DMS114 treated with DMSO at 0.1 percent for 48 hours (cell line): ENCODE results near the gene AFG1L.
"Not testable (repeated sequence)": the region's sequence is repeated elsewhere in the genome, so short reads cannot be mapped to it uniquely, and the experiment has no call there.

Experiments
- DNase-seq: peaks from one replicate; lab custom pipeline; 2025; ENCODE audit not compliant: unreplicated experiment; lab: John Stamatoyannopoulos, UW

AFG1L gene

DNA sequence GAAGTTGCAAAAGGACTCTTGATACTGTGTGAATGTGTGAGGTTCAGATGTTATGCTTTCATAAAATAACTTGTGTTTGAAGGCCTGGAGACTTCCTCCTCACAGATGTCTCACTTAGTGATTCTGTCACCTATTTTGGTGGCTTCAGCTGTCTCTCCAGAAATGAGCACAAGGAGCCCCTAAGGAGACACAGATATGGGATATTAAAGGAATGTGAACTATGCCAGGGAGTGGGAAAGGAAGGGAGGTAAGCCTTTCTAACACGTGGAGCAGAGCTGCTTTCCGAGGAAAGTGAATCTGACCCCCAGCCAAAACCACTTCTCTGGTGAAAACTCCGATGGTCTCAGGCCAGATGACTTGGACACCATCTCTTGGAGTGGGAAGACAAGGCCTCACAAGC, 255.4 kb downstream of the AFG1L start:
- DNase-seq: no peak

DNA sequence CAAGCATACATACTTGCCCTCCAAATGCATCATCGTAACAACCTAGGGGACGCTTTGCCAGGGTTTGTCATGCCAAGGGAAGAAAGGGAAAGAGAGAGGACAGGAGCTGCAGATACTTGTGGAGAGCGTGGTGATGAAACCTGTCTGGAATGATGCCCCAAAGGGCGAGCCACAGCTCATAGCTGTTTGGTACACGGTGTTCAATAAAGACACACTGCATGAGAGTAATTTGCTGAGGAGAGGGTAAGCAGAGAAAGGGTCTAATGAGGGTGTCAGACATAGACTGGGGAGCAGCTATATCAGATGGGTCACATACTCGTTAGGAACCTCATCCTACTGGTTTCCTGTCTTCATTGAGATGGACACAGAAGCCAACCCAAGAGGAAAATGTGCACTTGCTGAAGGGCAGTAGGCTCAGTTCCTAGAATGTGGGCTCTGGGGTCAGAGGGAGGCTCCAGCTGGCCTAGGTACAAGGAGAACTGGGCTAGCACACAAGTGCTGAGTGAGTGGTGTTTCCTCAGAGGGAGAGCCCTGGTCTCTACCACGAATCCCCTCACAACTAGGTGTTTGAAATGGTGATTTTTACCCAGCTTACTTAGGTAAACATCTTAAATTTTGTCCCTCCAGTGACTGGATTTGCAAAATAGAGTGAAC, 260.7 kb downstream of the AFG1L start:
- DNase-seq: no peak

DNA sequence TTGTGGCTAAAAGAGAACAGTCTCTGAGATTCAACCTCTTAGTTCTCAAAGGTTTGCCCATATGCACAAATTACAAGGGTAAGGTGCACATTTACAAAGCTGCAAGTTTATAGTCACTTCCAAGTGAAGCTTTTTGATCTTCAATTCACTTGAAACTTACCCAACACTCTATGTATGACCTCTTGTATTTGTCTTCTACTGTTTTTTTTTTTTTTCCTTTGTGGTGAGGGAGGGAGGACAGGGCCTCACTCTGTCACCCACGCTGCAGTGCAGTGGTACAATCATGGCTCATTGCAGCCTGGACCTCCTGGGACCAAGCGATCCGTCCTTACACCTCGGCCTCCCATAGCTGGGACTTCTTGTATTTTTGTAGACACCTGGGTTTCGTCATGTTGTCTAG, 261.4 kb downstream of the AFG1L start:
- no peak for DNase-seq

DNA sequence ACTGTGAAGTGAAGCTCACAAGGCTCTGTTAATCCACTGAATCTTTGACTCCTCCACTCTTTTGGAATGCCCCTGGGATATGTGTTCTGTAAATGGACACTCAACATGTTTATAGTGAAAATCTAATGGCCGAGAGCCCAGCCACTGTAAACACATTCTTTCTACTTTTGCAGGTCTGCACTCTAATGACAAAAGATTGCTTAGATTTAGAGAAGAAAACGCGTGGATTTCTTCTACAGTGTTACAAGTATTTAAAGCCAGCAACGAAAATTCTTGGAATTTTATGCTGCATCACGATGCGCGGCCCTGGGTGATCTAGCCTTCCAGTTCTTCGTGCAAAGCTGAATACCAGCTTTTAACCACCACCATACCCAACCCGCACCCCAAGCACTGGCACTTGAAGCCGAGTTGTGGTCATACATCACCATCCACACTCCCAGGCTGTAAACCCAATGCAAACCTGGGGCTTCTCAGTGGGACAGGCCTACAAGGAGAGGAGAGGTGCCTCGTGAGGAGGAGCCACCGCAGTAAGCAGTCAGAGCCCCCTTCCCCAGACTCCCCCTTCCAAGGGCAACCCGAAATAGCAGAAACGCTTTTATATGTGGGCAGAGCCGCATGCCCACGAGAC, 262.1 kb downstream of the AFG1L start:
- DNase-seq: no peak

DNA sequence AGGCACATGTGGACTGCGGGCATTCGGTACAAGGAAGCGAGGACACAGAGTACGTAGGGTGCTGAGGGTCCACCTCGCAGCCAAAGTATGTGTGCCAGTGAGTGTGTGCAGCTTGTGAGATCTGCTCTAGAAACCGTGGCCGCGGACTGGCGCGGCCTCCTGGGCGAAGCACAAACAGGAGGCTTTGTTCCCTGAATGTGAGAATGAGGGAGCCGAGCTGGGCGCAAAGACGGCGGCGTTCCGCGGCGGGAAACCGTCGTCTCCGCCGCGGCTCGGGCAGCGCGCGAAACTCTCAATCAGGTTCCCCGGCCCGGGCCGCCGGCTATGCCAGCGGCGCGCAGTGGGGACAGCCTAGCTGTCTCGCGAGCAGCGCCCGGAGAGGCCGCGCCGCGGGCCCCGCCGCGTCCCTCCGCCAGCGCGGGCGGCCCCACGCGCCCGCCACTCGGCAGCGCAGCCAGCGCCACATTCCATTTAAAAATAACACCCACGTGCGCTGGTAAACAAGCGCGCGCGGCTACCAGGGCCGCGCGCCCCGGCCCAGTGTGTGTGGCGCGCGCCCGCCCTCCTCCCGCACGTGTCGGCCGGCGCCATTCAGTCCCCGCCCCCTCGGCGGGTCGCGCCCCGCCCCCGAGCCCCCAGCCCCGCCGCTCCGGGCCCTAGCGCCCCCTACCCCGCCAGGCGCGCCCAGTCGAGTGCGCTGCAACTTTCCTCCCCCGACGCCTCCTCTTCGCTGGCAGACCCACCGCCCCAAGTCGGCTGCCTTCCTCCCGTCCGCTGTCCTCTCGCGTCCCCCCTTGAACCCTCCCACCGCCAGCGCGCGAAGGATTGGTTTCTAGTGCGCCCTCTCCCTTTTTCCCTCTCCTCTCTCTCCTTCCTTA, 262.9 kb downstream of the AFG1L start:
- peak; percentile 46 for DNase-seq

DNA sequence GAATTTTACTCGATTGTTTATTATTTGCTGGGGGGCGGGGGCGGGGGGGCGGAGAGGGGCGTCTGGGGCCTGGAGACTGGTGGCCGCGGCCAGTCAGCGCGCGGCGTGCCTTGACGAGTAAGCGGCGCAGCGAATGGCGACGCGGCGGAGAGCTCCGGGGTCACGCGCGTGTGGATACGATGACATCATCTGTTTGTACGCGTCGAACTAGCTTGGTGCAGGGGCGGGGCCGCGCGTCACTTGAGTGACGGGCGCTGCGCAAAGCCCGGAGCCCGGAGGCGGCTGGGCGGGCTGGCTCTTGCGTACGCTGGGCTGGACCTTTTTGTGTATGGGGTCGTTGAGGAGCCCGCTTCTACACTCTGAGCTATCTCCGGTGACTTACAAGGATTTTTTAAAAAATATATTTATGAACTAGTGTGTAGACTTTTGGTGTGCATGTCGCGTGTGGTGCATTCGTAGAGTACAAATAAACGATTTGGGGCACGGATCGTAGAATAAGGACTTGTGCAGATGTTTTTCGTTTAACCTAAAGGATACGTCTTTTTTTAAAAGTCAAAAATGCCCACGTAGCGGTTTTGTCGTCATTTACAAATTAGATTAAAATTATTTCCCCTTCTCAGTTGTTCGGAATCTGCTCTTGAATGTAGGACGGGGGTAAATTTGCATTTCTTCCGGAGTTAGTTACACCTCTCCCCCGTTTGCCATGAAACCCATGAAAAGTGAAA, 263.7 kb downstream of the AFG1L start:
- peak; percentile 91 for DNase-seq

DNA sequence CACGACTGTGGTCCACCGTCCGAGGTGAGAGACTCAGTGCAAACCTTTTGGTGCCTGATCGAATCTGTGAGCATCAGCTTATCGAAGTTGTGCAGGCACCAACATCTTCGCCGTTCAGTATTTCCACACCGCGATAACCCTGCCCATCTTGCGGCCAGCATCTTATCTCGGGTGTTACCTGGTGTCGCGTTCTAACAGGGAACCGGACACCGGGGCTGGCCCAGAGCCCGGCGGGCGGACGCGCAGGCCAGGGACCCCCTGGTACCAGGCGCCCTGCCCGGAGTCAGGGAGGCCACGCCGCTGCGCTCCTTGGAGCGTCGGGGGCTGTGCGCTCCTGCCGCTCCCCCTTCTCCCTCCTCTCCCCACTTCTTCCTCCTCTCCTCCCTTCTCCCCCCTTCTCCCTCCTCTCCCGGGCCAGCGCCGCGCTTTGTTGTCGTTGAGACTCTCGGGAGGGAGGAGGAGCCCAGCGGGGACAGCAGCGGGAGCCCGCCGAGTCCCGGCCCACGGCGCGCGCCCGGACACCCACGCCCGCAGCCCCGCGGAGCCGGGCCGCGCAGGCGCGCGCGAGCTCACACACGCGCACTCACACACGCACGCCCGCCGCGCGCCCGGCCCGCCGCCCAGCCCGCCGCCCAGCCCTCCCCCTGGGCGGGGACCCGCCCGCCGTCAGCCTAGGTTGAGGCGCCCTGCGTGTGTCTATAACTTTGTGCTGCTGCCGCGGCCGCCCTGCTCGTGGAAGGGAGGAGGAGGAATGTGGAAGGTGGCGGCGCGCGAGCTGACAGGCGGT, 264.4 kb downstream of the AFG1L start:
- peak; percentile 66 for DNase-seq

DNA sequence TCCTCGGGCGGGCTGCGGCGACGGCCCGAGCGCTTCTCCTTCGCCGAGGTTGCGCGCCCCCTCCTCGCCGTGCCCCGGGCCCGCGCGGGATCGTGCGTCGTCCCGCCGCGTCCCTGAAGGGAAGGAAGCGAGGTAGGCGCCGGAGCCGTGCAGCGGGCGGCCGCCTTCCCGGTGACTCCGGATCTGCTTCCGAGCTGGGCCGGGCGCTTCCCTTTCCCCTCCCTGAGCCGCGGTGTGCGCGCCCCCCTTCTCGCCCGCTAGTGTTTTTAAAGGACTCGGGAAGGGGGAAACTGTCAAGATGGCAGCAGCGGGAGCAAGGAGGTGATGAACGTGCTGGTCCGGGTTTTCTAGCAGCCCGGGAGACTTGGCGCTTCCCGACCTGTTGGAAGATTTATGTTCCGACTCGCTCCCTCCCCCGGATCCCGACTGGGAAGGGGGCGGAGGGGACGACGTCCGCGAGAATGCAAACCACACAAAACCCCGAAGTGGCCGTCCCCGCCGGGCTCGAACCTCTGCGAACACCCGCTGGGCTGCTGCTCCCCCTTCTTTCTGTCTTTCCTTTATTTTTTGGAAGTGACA, 265.1 kb downstream of the AFG1L start:
- DNase-seq: peak; percentile 38

DNA sequence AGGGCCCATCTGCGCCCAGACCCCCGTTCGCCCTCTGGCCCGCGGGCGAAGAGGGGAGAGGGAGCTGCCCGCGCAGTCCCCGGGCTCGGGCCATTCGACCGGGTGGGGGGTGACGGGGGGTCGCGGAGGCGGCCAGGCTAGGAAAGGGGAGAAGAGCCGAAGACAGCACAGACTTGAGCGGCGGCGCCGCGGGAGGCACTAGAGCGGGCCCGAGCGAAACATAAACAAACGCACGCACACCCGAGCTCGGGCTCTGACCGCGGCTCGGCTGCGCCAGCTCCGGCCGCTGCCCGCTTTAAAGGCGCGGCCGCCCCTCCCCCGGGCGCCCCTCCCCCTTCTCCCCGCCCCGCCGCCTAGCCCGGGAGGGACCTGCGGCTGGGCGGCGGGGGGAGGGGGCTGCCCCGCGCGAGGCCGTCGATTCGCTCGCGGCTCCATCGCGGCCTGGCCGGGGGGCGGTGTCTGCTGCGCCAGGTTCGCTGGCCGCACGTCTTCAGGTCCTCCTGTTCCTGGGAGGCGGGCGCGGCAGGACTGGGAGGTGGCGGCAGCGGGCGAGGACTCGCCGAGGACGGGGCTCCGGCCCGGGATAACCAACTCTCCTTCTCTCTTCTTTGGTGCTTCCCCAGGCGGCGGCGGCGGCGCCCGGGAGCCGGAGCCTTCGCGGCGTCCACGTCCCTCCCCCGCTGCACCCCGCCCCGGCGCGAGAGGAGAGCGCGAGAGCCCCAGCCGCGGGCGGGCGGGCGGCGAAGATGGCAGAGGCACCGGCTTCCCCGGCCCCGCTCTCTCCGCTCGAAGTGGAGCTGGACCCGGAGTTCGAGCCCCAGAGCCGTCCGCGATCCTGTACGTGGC, 265.8 kb downstream of the AFG1L start, which contains the start of gene FOXO3:
Gene FOXO3, plus strand, starts transcription at position 455 of the 846 bp plus-strand sequence. Its CDS starts 292 bp downstream, at position 747.
- peak; percentile 28 for DNase-seq

DNA sequence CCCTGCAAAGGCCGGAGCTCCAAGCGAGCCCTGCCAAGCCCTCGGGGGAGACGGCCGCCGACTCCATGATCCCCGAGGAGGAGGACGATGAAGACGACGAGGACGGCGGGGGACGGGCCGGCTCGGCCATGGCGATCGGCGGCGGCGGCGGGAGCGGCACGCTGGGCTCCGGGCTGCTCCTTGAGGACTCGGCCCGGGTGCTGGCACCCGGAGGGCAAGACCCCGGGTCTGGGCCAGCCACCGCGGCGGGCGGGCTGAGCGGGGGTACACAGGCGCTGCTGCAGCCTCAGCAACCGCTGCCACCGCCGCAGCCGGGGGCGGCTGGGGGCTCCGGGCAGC, 266.4 kb downstream of the AFG1L start:
- DNase-seq: not testable (repeated sequence)

DNA sequence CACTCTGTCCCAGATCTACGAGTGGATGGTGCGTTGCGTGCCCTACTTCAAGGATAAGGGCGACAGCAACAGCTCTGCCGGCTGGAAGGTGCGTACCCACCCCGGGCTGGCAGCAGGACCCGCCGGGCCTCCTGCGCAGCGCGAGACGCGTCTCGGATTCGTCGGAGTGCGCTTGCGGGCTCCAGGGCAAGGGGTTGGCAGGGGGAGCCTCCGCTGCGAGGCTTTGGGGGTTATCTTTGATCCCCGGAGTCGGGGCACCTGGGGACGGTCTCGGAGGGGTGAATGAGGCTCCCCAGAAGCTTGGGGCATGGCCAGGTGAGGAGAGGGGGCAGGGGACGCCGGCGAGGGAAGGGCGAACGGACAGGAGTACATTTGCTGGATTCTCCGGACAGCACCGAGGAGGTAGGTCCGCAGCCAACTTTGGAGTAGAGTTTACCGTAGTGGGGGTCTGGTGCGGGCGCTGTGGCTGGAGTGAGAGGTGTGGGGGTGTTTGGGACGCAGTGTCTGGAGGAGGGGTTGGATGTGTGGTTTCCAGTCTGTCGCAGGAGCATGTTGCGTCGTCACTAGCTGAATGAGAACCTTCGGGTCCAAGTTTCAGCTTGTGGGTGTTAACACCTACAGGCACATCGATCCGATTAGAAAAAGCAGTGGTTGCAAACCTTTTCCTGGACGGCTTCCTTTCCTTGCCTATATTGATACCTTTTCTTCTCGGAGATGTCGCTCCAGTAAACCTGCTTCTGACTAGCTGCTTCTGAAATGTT, 267.1 kb downstream of the AFG1L start:
- no peak for DNase-seq

DNA sequence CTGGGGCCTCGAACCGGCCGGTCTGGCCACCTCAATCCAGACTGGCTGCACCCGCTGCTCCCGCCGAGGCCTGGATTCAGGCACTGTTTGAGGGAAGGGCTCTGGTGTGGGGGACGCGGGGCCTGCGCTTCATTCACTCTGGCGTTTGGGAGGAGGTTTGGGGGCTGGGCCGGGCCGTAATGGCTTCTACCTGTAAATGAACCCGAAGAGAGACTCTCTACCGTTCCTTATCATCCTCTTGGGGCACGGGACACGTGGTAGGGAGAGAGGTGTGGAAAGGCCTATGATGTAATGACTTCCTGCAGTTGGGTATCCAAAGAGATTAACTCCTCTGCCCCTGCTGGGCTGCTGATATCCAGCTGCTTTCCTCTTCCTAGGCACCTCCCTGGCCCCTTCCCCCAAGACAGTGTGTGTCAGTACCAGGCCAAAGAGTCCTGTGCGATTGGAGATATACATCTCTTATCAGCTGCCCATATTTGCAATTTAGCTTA, 267.7 kb downstream of the AFG1L start:
- no peak for DNase-seq

DNA sequence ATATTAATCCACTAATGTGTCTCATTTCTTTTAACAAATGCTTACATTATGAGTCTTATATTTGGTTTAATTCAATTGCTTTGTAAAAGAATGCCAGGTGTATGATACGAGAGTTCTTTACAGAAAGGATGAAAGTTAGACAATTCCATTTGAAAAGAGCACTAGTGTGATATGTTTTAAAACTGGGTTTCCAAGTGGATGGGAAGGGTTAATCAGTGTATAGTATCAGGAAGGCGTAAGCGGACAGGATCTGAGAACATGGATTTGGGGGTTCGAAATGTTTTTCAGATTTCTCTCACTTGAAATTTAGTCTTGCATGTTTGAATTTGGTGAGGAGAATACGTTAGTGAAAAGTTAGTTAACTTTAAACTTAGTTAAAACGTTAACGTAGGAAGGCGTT, 268.4 kb downstream of the AFG1L start:
- no peak for DNase-seq

DNA sequence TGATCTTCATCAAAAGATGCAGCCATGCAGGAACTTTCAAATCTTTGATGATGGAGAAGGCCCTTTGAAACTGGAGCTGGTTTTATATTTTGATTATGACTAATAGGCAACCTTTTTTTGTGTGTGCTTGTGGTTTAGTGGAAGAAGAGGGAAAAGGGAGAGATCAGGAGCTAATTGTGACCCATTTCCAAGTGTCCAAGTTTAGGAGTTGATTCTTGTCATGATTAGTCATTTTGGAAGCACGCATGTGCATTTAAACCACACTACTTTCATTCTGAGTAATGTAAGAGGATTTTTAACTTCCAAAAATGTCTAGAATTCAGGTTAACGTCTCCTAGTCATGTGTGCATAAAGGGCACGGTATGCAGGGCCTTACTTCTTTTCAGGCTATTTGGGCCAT, 269.3 kb downstream of the AFG1L start:
- no peak for DNase-seq

DNA sequence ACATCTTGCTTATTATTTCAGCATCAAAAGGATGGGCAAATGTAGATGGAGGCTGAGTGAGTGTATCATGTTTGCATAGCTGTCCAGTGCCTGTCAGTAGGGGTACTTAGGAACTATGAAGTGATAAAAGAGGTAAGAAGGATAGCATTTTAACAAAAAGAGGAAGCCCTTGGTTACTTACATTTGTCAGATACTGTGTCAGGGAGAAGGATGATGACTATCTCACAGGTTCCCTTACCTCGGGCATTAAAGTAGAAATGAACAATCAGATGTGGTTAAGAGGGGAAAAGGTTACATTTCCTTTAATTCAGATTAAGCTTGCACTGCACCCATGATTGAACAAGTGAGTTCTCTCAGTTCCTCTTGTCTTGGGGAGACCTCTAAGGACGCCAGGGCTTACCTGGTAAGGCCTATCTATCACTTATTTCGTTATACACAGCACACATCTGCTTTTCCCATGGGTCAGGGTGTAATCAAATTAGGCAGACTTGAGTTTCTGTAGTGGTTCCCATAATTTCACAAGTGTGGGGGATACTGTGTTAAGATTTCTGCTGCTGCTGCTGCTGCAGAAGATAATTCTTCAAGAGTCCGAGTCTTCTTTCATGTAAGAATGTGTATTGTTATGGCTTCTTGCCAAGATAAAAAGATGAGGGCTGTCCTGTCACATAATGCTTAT, 270.4 kb downstream of the AFG1L start:
- no peak for DNase-seq

DNA sequence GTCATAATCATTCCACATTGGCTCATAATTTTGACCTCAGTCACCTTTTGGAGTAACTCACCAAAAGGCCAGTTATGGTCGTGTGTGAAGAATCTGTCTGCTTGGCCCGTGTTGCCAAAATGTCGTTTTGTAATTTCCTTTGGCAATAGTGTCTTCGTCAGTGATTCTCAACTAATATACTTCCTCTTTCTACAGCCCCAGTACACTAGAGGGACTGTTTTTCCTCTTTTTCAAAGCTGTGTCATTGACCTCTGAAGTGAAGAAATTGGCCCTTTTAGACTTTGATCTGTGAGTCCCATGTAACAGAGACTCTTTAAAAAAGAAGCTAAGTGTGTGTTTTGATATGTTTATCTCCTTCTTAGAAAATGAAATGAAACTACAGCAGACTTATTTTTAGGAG, 271.0 kb downstream of the AFG1L start:
- no peak for DNase-seq

DNA sequence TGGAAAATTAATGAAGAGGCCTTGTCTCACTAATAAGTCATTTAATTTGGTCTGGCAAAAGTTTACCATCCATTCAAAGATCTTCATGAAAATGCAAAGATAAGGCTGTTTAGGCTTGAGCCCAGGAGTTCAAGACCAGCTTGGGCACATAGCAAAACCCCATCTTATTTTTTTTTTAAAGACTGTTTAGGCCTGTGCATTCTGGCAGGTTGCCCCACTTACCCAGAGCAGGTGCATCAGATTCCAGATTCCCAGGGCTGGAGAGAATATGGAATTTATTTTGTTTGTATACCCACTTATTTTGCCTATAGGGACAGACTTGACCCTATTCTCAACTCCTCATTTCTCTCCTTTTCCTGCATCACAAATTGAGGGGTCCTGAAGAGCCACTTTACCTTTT, 271.6 kb downstream of the AFG1L start:
- no peak for DNase-seq

DNA sequence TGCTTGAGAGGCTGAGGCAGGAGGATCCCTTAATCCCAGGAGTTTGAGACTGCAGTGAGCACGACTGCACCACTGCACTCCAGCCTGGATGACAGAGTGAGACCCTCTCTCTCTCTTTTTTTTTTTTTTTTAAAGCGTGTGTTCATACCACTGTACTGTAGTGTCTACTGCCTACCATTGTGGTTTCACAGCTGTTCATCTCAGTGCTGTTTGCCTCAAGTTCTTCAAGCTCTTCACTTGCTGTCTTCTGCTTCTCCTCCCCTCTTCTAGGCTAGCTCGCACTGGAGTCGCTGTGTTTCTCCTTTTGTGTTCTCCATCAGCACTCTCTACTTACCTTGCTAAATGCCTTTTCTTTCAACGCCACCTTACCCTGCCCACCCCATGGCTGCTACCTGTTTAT, 273.2 kb downstream of the AFG1L start:
- no peak for DNase-seq
